Midbrain (tissue), 1 donor: ENCODE results near the gene RASL10A.
A peak's percentile ranks its signal among the peaks of the same experiment; 100 is the strongest.

Experiments
- DNase-seq: peaks from one replicate; lab custom pipeline; 2025; lab: John Stamatoyannopoulos, UW

RASL10A gene

GRCh38 chr22:29302681-29303465 lies 12.6 kb downstream of the RASL10A start:
- peak; percentile 31 for DNase-seq

DNA sequence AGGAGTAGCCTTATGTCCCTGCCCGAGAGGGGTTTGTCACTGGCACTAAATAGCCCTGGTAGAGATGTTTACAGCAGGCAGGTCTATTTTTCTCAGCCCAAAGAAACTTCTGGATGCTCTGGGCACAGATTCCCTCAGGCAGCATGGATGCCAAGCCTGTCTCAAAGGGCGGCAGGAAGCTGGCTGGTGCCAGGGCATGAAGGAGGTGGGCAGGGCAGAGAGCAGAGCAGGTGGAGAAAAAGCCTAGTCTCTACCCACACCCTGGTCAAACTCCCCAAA lies 13.2 kb downstream of the RASL10A start:
- peak; percentile 24 for DNase-seq

DNA sequence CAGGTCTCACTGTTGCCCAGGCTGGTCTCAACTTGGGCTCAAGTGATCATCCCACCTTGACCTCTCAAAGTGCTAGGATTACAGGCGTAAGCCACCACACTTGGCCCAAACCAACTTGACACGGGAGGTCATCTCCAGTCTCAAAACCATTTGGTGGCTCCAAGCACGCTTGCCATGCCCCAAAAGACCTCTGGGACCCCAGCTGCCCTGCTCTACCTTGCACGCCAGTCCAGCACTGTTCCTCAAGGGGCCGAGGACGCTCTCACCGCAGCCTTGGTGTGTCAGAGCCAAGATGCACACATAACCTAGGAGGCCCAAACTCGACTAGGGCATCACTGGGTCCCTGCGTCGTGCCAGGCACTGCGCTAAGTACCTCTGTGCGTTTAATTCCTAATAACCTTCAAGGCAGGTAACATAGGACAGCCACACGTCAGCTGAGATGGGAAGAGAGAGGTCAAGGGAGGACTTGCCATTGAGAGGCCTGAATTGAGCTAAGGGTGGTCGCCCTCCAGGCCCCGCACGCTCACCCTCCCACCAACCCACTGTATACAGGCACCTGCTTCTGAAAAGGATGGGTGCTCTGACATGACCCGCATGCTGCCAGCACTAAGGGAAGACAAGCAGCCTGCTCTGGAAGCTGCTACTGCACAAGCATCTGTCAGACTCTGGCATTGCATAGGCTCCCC lies 13.6 kb downstream of the RASL10A start:
- no peak for DNase-seq

DNA sequence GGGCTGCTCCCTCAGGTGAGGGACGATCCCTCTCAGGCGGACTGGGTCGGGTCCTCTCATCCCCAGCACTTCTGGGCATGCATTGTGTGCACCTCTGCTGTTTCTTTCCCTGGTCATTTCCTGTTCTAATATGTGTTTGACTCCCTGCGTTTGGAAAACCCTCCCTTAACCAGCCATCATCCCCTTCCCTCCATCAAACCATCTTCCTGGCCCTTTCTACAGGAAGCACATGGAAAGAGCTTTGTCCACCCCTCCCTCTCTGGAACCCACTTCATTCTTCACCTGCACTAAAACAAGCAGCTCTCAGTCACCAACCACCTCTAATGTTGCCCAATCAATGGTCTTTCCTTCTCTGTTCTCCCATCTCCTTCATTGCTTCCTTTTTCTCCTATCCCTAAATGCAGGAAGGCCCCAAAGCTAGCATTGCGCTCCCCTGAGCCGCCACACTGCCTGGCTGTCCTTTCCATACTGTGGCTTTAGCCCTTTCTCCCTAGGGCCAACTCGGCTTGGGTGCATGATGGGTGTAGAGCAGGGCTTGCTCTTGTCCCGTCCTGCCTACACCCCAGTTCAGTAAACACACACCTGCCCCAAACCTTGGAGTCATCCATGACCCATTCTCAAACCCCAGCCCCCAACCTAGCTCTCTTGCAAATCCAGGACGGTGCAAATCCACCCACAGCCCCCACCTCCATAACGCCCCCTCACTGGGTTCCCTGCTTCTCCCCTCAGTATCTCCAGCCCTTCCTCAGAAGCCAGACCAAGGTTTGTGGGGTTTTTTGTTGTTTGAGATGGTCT lies 14.5 kb downstream of the RASL10A start:
- DNase-seq: no peak

DNA sequence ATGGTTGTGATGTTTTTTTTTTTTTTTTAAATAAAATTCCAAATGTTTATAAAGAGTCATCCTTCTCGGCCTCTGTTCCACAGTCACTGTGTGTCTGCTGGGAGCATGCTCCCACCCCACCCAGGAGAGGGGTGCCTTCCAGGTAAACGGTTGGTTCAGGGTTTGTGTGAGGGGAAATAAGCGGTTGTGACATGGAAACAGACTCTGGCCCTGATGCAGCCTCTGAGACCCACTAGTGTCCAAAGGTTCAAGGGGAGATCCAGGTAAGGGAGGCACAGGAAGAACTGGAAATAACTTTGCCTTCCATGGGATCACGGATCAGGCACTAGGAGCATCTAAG lies 15.1 kb downstream of the RASL10A start:
- no peak for DNase-seq

DNA sequence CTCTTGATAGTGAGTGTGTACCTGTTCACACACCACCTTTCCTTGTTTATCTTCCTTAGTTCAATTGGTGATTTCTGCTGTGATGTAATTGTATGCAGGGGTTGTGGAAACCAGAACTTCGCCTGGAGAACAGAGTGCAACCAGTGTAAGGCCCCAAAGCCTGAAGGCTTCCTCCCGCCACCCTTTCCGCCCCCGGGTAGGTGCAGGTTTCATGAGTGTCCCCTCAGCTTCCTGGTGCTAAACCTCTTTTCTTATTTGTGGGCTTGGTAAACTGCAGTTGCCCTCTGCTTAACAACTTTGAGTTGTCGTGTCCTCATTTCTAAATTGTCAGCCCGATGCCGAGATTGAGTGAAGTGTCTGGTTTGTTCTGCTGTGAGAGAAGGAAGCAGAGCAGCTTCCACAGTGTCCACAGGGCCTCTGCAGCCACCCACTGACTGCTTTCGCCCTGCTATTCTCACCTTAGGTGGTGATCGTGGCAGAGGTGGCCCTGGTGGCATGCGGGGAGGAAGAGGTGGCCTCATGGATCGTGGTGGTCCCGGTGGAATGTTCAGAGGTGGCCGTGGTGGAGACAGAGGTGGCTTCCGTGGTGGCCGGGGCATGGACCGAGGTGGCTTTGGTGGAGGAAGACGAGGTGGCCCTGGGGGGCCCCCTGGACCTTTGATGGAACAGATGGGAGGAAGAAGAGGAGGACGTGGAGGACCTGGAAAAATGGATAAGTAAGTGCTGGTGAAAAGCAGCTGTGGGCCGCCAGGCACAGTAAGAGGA lies 16.2 kb downstream of the RASL10A start:
- DNase-seq: no peak

DNA sequence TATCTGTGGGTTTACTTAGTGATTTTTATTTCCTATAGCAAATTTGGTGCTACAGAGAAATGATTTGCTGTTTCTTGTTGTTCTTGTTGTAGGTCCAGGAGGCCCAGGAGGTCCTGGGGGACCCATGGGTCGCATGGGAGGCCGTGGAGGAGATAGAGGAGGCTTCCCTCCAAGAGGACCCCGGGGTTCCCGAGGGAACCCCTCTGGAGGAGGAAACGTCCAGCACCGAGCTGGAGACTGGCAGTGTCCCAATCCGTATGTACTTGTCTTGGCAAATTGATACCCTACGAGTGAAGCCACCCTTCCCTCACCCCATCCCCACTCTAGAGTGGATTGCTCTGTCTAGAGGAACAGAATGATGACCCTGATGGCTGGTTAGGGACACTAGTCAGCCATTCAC lies 16.9 kb downstream of the RASL10A start:
- DNase-seq: no peak

- no peak for DNase-seq
Measured at GRCh38 chr22:29292379-29292778, 23.1 kb downstream of the RASL10A start.

GRCh38 chr22:29291215-29291614 lies 24.3 kb downstream of the RASL10A start:
- peak; percentile 48 for DNase-seq

DNA sequence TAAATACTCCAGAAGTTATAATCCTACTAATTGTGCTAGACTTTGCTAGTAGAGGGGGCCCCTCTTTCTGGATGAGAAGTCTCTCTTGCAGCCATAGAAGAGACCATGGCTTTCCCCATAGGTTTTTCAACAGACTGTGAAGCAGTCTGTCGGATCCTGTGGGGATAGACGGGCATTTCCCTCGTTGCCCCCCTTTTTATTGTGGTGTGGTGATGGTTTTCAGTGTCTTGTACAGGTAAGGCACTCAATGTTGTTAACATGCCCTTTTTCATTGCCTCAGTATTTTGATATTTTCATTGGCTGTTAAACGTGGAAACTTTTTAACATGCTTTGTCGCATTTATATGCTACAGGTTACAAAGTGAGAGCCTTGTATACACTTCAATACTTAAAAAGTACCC lies 25.4 kb downstream of the RASL10A start:
- no peak for DNase-seq

GRCh38 chr22:29288837-29289236 lies 26.7 kb downstream of the RASL10A start:
- no peak for DNase-seq

DNA sequence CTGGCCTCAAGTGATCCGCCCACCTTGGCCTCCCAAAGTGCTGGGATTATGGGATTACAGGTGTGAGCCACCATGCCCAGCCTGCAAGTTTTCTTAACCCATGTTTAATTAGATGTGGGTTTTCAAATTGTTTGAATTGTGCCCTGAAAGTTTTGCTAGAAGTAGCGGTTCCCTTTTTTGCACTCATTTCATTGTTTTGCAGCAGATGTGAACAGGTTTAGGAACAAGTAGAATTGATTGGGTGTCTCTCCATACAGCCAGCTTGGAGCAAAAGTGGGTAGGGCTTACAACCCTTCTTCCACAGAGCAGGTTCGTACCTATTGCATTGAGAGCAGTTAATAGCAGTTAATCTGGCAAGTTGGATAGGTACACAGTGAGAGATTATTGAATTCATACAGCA lies 31.3 kb downstream of the RASL10A start:
- no peak for DNase-seq

DNA sequence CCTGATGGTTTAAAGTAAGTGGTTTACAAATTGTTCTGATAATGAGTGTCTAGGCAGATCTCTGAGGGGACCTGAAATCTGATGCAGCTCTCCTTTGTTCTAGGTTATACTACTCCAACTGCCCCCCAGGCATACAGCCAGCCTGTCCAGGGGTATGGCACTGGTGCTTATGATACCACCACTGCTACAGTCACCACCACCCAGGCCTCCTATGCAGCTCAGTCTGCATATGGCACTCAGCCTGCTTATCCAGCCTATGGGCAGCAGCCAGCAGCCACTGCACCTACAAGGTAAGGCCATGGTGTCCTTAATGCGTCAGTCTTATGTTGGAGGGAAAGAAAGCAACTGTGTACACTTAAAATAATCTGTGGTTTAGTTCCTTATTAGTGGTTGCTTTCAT lies 37.6 kb downstream of the RASL10A start:
- no peak for DNase-seq

GRCh38 chr22:29275819-29276565 lies 39.5 kb downstream of the RASL10A start:
- no peak for DNase-seq

- DNase-seq: no peak
Measured at GRCh38 chr22:29275167-29275566, 40.3 kb downstream of the RASL10A start.

DNA sequence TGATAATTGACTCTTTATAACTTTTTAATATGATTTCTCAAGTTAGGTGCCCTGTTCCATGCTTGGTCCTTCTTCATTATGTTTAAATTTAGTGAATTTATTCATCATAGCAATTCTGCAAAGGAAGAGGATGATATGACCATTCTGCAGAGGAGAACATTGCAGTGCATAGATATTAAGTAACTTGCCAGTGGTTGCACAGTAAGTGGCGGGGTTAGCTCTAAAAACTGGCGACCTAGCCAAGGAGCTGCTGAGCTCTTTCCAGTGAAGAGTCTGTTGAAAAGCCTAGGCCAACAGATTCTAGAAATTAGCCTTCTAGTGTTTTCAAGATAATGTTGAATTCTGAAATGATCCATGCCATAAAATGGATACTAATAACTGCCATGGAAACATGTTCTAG lies 42.9 kb downstream of the RASL10A start:
- DNase-seq: no peak

DNA sequence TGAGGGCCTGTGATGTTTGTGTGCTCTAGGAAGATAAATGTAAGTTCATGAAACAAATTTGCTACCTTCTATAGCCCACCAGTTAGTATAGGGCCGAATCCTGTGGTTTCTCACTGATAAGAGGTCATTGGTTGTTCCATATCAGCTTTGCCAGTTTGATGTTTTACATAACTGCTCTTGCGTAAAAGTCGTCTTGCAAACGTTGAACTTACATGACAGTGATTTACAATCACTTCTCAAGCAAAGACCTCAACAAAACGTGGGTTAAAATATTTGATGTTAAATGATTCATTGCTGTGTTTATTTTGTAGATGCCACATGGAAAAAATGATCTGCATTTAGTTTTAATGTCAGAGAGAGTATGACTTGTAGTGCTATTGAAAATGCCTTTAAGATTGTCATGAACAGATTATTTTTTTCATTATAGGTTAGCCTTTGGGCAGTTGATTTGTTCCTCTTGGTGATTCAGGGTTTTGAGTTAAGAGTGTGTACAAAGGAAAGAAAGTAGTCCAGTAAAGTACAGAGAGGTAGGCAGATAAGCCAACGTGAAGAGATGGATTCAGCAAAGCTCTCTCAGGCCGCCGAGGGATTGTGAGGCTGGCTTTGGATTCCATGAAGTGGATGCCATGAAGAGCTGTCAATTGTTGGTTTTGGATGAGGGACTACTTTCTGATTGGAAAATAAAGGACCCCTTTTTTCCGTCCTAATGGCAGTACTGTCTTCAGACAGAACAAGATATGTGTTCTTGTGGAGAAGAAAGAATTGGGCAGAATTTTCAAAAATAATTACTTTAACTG lies 44.8 kb downstream of the RASL10A start:
- no peak for DNase-seq

DNA sequence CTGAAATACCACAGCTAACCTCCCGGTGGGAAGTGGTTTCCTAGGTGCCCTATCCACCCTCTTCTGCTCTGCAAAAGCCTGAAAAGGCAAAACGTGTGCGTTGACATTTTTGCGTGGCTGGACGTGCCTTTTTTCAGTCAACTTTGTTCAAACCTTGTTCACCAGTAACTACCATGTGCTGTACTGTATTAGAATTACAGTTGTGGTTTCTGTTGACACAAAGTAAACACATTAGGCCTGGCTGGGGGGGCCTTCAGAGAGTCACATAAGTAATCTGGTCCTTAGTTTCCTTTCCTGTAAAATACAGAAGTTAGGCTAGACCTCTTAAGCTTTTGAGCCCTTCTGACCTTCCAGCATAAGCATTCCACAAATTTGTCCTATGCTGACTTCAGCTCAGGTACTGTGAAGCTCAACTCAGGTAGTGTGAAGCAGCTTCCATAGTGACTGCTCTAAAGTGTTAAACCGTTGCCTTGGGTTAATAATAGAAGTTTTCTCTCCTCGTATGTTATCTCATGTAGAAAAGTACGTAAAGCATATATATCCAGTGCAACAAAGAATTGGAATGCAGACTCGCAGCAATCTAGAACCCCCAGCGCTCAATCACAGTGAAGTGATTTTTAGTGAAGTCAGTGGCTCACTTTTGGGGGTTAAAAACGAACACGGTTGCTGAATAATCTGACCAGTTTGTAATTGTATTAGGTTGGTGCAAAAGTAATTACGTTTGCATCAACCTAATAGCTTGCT lies 45.6 kb downstream of the RASL10A start:
- DNase-seq: no peak

- no peak for DNase-seq
Measured at GRCh38 chr22:29269230-29269604, 46.3 kb downstream of the RASL10A start.
